GM12891 (cell line): ENCODE measurements around the gene PUS10.

ENCODE experiments used
- POLR2A ChIP-seq: IDR thresholded peaks from 2 replicates; pipeline ENCODE4 v1.6.1; 2011; ENCODE audit warnings: low read depth, low read length, control low read depth
- POLR2AphosphoS5 ChIP-seq: IDR thresholded peaks from 2 replicates; pipeline ENCODE4 v1.6.1; 2011; ENCODE audit warnings: low read depth, low read length, control low read depth
- TAF1 ChIP-seq: IDR thresholded peaks from 2 replicates; pipeline ENCODE4 v1.6.1; 2011; ENCODE audit warnings: low read depth, low read length, control low read depth

DNA sequence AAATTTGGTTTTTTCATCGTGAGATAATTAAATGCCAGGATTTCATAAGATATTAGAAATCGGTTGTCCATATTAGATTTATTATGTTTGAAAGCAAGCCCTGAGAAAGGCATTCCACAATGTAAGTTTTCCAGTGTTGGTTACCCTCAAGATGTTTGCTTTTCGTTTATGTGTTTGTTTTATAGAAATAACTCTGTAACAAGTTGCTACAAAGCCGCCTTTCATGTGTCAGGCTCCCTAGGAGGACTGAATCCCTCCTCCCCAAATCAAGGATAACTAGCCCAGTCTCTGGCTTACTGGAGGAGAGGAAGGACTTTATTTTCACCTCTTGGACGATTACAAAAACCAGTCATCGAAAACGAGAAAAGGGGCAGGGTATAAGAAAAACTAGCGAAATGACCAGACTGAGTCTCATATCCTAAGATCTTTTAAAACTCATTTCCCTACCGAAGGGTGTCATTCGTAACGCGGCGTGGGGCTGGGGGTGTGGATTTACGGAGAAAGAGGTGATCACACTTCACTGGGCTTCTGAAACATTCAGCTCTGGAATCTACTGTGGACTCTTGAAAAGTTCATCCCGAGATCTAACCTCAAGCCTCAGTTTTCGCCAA lies 1.6 kb downstream of the PUS10 start:
- TF ChIP-seq POLR2A (no peak), POLR2AphosphoS5 (no peak), TAF1 (no peak)
